HG03103 (cell line): ENCODE results near the gene ZNF311.
"Not testable (repeated sequence)": the region's sequence is repeated elsewhere in the genome, so short reads cannot be mapped to it uniquely, and the experiment has no call there.

Experiments
- ATAC-seq: cut with Tn5 transposase; IDR thresholded peaks from one replicate; pipeline ENCODE4 v1.9.1; 2021; ENCODE audit warnings: low read depth; ENCODE audit not compliant: unreplicated experiment

Gene ZNF311

DNA sequence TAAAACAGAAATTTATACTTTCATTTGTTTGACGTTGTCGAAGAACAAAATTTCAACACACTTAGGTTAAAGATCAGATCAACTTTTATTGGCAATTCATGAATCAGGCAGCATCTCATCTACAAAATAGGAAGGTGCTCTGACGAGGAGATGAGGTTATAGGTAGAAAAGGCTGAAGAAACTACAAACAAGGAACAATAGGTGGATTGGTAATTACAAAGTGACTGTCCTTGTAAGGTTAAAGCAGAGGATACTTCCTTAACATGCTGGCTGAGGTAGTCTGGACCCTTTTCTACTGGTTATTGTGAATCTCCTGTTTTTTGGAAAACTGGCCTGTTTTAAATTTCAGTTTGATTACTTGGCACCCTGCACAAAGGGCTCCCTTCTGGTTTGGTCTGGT lies 48.8 kb downstream of the ZNF311 start:
- no peak for ATAC-seq

DNA sequence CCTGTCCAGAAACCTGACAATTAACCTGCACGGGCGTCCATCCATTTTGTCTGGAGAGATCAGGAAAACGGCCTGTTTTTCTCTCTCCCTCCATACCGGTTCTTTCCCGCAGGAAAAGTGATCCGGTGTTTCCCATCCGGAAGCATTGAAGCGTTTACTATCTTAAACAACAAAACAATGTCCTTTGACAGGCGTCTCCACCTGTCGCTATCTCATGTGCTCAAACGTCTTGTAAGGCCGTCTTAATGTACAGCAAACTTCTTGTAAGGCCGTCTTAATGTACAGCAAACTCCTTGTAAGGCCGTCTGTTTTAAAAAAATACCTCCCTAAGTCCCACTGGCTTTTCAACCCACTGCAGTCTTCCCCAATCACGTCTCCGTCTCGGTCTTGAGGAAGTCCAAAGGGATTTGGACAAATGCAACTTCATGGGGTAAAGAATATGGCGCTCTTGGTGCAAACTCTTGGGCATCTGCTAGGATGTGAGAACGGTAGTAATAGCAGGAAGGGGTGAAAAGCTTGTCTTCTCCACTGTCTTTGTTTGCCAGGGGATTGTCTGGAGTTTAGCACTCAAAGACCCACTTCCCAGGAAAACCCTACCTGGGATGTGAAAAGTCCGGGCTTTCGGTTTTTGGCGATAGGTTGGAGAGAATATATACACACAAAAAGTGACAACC lies 51.4 kb downstream of the ZNF311 start:
- no peak for ATAC-seq

DNA sequence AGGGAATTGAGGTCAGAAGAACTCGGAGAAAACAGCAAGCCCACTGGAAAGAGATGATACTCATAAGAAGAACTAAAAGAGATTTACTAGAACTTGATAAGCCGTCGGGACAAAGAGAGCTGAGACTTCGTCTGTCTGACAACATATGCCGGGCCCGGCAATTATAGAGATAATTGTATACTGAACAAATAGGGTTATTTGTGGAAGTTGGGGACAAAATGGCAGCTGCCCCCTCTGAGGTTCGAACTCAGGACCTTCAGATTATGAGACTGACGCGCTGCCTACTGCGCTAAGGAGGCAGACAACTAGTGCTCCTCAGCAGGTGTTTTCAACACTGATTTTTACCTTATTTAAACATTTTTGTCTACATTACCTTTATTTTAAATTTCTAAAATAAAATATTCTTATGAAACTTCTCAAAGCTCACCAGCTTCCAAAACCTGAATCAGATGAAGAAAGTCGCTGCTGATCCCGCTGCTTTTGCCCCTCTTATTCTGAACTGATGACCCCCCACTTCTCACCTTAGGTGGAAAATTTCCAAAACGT lies 52.0 kb downstream of the ZNF311 start:
- ATAC-seq = no peak

DNA sequence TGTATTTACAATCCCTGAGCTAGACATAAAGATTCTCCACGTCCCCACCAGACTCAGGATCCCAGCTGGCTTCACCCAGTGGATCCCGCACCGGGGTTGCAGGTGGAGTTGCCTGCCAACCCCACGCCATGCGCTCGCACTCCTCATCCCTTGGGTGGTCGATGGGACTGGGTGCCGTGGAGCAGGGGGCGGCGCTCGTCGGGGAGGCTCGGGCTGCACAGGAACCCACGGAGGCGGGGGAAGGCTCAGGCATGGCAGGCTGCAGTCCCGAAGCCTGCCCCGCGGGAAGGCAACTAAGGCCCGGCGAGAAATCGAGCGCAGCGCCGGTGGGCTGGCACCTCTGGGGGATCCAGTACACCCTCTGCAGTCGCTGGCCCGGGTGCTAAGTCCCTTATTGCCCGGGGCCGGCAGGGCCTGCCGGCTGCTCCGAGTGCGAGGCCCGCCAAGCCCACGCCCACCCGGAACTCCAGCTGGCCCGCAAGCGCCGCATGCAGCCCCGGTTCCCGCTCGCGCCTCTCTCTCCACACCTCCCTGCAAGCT lies 55.4 kb downstream of the ZNF311 start:
- ATAC-seq = not testable (repeated sequence)

DNA sequence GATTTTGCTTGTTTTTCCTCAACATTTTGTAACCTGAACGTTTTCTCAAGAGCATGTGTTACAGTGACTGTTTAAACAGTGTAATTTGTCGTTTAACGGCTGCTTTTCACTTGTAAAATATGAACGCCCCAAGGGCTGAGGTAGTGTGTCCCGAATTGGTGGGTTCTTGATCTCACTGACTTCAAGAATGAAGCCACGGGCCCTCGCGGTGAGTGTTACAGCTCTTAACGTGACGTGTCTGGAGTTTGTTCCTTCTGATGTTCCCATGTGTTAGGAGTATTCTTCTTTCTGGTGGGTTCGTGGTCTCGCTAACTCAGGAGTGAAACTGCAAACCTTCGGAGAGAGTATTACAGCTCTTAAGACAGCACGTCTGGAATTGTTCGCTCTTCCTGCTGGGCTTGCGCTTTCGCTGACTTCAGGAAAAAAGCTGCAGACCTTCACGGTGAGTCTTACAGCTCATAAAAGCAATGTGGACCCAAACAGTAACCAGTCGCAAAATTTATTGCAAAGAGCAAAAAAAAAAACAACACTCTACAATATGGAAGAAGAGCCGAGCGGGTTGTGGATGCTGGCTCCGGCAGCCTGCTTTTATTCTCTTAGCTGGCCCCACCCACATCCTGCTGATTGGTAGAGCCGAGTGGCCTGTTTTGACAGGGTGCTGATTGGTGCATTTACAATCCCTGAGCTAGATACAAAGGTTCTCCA lies 56.2 kb downstream of the ZNF311 start:
- ATAC-seq = no peak

DNA sequence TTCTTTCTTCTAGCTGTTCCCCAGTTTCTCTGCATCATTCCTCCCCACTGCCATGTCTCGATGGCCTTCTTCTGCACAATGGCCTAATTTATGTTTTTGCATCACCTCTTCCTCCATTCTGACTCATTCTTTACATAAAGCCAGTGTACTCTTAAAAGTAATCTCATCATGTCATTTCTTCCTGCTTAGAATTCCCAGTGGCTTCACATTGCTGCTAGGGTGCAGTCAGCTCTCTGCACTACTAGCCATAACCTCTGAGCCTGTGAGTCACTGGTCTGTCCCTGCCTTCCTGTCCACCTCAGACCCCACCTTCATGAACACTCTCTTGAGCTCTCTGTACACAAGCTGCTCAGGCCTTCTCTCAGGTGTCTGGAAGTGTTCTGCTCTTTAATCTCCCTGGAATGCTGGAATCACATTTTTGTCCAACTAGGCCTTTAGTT lies 57.3 kb downstream of the ZNF311 start:
- ATAC-seq = no peak

DNA sequence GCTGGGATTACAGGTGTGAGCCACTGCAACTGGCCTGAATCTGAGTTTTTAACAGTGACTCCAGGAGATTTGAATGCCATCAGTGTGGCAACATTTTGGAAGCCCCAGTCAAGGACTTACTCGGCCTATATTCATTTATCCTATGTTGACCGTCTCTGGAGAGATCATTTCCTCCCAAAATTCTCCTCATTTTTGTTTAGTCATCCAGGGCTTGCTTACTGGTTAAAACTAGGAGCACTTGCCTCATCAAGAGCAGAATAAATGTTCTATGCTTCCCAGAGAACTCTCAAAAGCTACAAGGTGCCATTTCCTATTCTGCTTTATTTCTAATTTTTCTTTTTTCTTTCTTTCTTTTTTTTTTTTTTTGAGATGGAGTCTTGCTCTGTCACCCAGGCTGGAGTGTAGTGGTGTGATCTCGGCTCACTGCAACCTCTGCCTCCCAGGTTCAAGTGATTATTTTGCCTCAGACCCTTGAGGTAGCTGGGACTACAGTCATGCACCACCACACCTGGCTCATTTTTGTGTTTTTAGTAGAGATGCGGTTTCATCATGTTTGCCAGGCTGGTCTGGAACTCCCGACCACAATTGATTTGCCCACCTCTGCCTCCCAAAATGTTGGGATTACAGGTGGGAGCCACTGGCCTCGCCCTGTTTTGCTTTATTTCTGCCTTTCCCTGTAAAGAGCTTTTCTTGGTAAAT lies 57.9 kb downstream of the ZNF311 start:
- ATAC-seq = no peak

DNA sequence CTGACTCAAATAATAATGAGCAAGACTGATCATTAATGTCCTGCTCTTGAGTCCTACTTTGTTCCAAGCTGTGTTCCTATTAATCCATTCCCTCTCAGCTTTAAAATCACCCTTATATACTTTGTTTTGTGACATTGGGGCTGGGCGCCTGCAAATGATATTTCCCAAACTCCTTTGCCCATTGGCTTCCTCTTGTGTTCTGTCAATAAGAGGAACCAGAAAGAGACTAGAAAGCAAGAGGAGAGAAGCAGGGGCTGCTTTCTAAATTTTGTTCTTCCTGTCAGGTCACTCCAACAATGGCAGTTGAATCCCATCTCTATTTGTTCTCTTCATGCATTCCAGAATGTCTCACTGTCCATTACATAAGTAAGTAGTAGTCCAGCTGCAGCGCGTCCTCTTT lies 59.8 kb downstream of the ZNF311 start:
- ATAC-seq = no peak
